ENCODE measurements around the gene TMEM231. TPM values are rescaled to one million over a fixed set of nuclear protein-coding genes. Genes with fewer than 3 reads are reported as not detected.

Gene TMEM231
- total RNA-seq, 1 experiment from 2014 or later = 9.7 TPM

- TF ChIP-seq ZBTB33 (IDR thresholded peaks at IDR 0.05; ENCODE audit: extremely low read depth, insufficient replicate concordance, low read length) (no peak), ZFX (IDR thresholded peaks at IDR 0.05) (no peak), CTCF (IDR thresholded peaks at IDR 0.05 in 2 of 3, conservative IDR thresholded peaks at IDR 0.05 in 1 of 3; ENCODE audit: borderline replicate concordance in 1 of 3, insufficient read depth in 1 of 3, low read depth in 2 of 3, low read length in 2 of 3) (no peak), SRF (IDR thresholded peaks at IDR 0.05; ENCODE audit: low read depth) (no peak), EZH2phosphoT487 (IDR thresholded peaks at IDR 0.05; ENCODE audit: borderline replicate concordance) (no peak), TCF7L2 (IDR thresholded peaks at IDR 0.05; ENCODE audit: borderline replicate concordance, extremely low read depth, insufficient read depth, insufficient read length) (no peak), MAX (IDR thresholded peaks at IDR 0.05) (no peak), RAD21 (IDR thresholded peaks at IDR 0.05; ENCODE audit: low read depth) (no peak), ELF1 (IDR thresholded peaks at IDR 0.05; ENCODE audit: borderline replicate concordance, low read depth) (no peak), EZH2 (IDR thresholded peaks at IDR 0.05) (no peak), SP1 (IDR thresholded peaks at IDR 0.05; ENCODE audit: low read depth) (no peak), ZNF274 (IDR thresholded peaks at IDR 0.05; ENCODE audit: low read depth, low read length) (no peak), FOSL1 (IDR thresholded peaks at IDR 0.05; ENCODE audit: low read depth) (no peak), ATF3 (IDR thresholded peaks at IDR 0.05) (no peak), POLR2AphosphoS5 (IDR thresholded peaks at IDR 0.05; ENCODE audit: low read depth, low read length) (no peak), CEBPB (IDR thresholded peaks at IDR 0.05; ENCODE audit: low read depth) (no peak), YY1 (IDR thresholded peaks at IDR 0.05; ENCODE audit: extremely low read depth, insufficient replicate concordance, low read depth, low read length) (no peak)
- intact Hi-C loops (cut with micrococcal nuclease) = no loop called here
- Histone ChIP-seq H3K79me2 (ENCODE audit: insufficient read depth, low read length) (0 out of 2 replicates have a peak, but pooled peaks cover 4% of the 10 kb centered on the region), H3K27me3 (ENCODE audit: insufficient read depth, low read length) (no peaks in the 10 kb centered on the region), H4K20me1 (ENCODE audit: insufficient read depth) (no peaks in the 10 kb centered on the region), H3K9me2 (ENCODE audit: insufficient read depth) (no peaks in the 10 kb centered on the region), H3K4me1 (ENCODE audit: control insufficient read depth in 1 of 2, insufficient read depth in 2 of 2, low read length in 2 of 2) (peaks cover 16 to 22% of the 10 kb centered on the region in 2 experiments), H3K4me2 (ENCODE audit: low read length) (no peak overlapping the region), H3K9ac (ENCODE audit: low read length) (no peak overlapping the region), H3K36me3 (ENCODE audit: control insufficient read depth in 1 of 2, insufficient read depth in 2 of 2, low read length in 2 of 2) (no peaks in the 10 kb centered on the region), H2AFZ (ENCODE audit: low read depth, low read length, poor library complexity, severe bottlenecking) (no peak overlapping the region), H3K27ac (ENCODE audit: low read depth, low read length) (no peak overlapping the region), H3K4me3 (replicated peaks in 1 of 2; ENCODE audit: low read depth in 1 of 2, low read length in 2 of 2) (no peak overlapping the region), H3K9me3 (ENCODE audit: control insufficient read depth in 1 of 2, insufficient read depth in 1 of 2, low read depth in 1 of 2, low read length in 2 of 2) (no peaks in the 10 kb centered on the region)
- ATAC-seq (no peak), DNase-seq (ENCODE audit: low read depth, low spot score) (no peak)
- CTCF ChIA-PET = no interaction called here
- POLR2A ChIA-PET = no interaction called here
- BruUV-seq (replicated peaks) = no TSS peak
- RAD21 ChIA-PET (ENCODE audit: low non-redundant PET in 1 of 2, low total read pairs in 2 of 2, uncharacterized antibody in 2 of 2, unreplicated experiment in 2 of 2) = no interaction called here
Observed at GRCh38 chr16:75514296-75514695, 41.8 kb downstream of the TMEM231 start.
